HEK293T (cell line): ENCODE measurements around the gene ATMIN.

Source experiments
- CTCF ChIA-PET: fragments of 350-600 bp; formaldehyde crosslinking; extraction: SDS; loops from one replicate; lab custom pipeline; 2021; ENCODE audit warnings: antibody characterized with exemption, inconsistent platforms; lab: Yijun Ruan, JAX
- POLR2A ChIA-PET: fragments of 350-600 bp; formaldehyde crosslinking; extraction: SDS; loops from one replicate; lab custom pipeline; 2020; ENCODE audit warnings: antibody characterized with exemption, inconsistent platforms; lab: Yijun Ruan, JAX
- DNase-seq: peaks from one replicate; pipeline ENCODE4 v3.0.0; 2012; ENCODE audit warnings: mixed read lengths; ENCODE audit errors: extremely low spot score
- ARNT ChIP-seq: fragments of 450-650 bp; IDR thresholded peaks from 2 replicates; pipeline ENCODE4 v1.6.1; 2017; ENCODE audit warnings: mild to moderate bottlenecking
- BHLHE40 ChIP-seq: fragments of 450-650 bp; IDR thresholded peaks from 2 replicates; pipeline ENCODE4 v1.6.1; 2016; ENCODE audit warnings: mild to moderate bottlenecking, moderate library complexity, borderline replicate concordance
- CTBP1 ChIP-seq: fragments of 450-650 bp; IDR thresholded peaks from 2 replicates; pipeline ENCODE4 v1.6.1; 2016; ENCODE audit warnings: borderline replicate concordance
- ELF4 ChIP-seq: fragments of 450-650 bp; IDR thresholded peaks from 2 replicates; pipeline ENCODE4 v1.6.1; 2017; ENCODE audit warnings: antibody characterized with exemption
- FOXA1 ChIP-seq: fragments of 450-650 bp; IDR thresholded peaks from 2 replicates; pipeline ENCODE4 v1.6.1; 2016; ENCODE audit warnings: mild to moderate bottlenecking
- FOXK2 ChIP-seq: fragments of 450-650 bp; IDR thresholded peaks from 2 replicates; pipeline ENCODE4 v1.6.1; 2016; ENCODE audit warnings: mild to moderate bottlenecking
- FOXM1 ChIP-seq: fragments of 450-650 bp; IDR thresholded peaks from 2 replicates; pipeline ENCODE4 v1.6.1; 2017; ENCODE audit warnings: mild to moderate bottlenecking, borderline replicate concordance
- HDGF ChIP-seq: fragments of 450-650 bp; IDR thresholded peaks from 2 replicates; pipeline ENCODE4 v1.6.1; 2017; ENCODE audit warnings: antibody characterized with exemption, borderline replicate concordance
- L3MBTL2 ChIP-seq: fragments of 450-650 bp; conservative IDR thresholded peaks from 2 replicates; pipeline ENCODE4 v1.6.1; 2016; ENCODE audit warnings: mild to moderate bottlenecking
- LEF1 ChIP-seq: fragments of 450-650 bp; IDR thresholded peaks from 2 replicates; pipeline ENCODE4 v1.6.1; 2017; ENCODE audit warnings: mild to moderate bottlenecking, borderline replicate concordance
- NFRKB ChIP-seq: fragments of 450-650 bp; IDR thresholded peaks from 2 replicates; pipeline ENCODE4 v1.6.1; 2016; ENCODE audit warnings: mild to moderate bottlenecking, moderate library complexity
- SP1 ChIP-seq: fragments of 450-650 bp; IDR thresholded peaks from 2 replicates; pipeline ENCODE4 v1.6.1; 2017
- SUZ12 ChIP-seq: fragments of 450-650 bp; IDR thresholded peaks from 2 replicates; pipeline ENCODE4 v1.6.1; 2016; ENCODE audit warnings: mild to moderate bottlenecking
- TARDBP ChIP-seq: fragments of 450-650 bp; IDR thresholded peaks from 2 replicates; pipeline ENCODE4 v1.6.1; 2016
- ZNF384 ChIP-seq: fragments of 450-650 bp; IDR thresholded peaks from 2 replicates; pipeline ENCODE4 v1.6.1; 2016
- TF ChIP-seq, protein P1 (sequence below): fragments of 450-650 bp; IDR thresholded peaks from 2 replicates; pipeline ENCODE4 v1.6.1; 2016

Gene ATMIN

DNA sequence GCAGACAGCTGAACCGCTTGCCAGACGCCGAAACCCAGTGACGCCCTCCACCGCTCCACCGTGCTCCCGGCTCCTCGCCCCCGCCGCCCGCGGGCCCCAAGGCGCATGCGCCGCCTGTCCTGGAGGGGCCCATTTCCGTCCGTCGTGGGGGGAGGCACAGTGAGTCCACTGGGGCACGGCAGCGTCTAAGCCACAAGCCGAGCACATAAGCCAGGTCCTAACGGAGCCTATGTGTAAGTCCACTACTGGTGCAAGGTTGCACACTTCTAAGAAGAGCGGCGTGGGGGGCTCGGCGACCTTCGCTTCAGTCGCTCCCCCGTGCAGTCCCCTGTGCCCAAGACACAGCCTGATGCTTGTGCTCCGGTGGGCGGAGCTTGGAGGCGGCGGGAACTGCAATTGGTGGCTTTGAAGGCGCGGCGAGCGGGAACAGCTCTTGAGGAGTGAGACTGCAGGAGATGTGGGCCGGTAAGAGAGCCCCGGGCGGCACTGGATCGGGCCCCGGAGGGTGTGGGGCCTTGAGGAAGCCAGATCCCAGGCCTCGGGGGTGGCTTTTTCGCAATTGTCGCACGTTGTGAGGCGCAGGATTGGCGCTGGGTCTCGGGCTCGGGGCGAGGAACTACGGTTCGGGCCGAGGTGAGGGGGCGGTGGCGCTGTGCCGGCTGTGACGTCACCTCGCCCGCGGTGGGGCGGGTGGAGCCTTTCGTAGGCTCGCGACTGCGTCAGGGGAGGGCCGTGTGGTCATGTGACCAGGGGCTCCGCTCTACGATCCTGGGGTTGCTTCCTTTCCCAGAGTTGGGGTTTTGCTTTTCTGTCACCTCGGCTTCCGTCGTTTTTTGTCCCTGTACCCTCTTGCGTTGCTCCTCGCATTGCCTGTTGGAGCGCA lies 28.6 kb upstream of the ATMIN start, which contains the start of the genes CENPN and CMC2:
CENPN (plus strand) TSS at position 402 of the 883 bp plus-strand sequence. CDS start 4,726 bp downstream, outside the sequence.
CMC2 (minus strand) TSS at position 73 of the 883 bp plus-strand sequence. CDS start 9,491 bp downstream, outside the sequence.
- CTCF ChIA-PET: interaction anchor here (0.5 kb wide), 1 partner anchor 9 kb away, joined by 3 read pairs; no protein-coding TSS in a partner anchor
- peak; percentile 89 for DNase-seq
- TF ChIP-seq FOXA1 (no peak), TARDBP (no peak), FOXM1 (peak; percentile 95), L3MBTL2 (peak; percentile 95), BHLHE40 (peak; percentile 97), ELF4 (peak; percentile 41)
- POLR2A ChIA-PET: interaction anchor here (0.6 to 1.4 kb wide), 12 partner anchors 10 to 71 kb away, joined by 3 to 10 read pairs (median 4); partner anchors contain the start of gene C16orf46

DNA sequence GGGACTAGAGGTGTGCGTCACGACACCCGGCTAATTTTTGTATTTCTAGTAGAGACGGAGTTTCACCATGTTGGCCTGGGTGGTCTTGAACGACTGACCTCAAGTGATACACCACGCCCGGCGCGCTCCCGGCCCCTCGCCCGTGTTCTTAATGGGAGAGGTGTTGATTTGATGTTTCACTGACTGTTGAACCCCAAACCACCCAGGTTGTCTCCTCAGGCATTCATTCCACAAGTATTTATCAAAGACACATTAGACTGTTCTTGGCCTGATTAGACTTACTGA lies 27.2 kb upstream of the ATMIN start:
- no peak for DNase-seq
- POLR2A ChIA-PET: no interaction called here
- TF ChIP-seq ARNT (no peak), SP1 (no peak), ELF4 (no peak), HDGF (no peak), TARDBP (no peak), FOXK2 (no peak), L3MBTL2 (no peak), NFRKB (no peak), CTBP1 (no peak), BHLHE40 (no peak), SUZ12 (no peak), FOXA1 (no peak)
- TF ChIP-seq, protein P1, sequence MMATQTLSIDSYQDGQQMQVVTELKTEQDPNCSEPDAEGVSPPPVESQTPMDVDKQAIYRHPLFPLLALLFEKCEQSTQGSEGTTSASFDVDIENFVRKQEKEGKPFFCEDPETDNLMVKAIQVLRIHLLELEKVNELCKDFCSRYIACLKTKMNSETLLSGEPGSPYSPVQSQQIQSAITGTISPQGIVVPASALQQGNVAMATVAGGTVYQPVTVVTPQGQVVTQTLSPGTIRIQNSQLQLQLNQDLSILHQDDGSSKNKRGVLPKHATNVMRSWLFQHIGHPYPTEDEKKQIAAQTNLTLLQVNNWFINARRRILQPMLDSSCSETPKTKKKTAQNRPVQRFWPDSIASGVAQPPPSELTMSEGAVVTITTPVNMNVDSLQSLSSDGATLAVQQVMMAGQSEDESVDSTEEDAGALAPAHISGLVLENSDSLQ: no peak
- CTCF ChIA-PET: no interaction called here

DNA sequence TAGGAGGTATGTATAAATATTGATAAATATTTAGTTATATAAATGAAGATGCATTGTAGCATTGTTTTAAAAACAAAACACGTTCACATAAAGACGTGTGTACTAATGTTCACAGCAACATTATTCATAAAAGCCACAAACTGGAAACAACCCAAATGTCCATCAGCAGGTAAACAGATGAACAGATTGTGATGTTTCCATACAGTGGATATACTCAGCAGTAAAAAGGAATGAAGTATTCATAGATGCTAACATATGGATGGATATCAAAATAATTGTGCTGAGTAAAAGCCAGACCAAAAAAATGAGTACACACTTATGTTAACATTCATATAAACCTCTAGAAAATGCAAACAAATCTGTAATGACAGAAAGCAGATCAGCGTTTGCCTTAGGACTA lies 22.7 kb upstream of the ATMIN start:
- POLR2A ChIA-PET: no interaction called here
- CTCF ChIA-PET: no interaction called here

DNA sequence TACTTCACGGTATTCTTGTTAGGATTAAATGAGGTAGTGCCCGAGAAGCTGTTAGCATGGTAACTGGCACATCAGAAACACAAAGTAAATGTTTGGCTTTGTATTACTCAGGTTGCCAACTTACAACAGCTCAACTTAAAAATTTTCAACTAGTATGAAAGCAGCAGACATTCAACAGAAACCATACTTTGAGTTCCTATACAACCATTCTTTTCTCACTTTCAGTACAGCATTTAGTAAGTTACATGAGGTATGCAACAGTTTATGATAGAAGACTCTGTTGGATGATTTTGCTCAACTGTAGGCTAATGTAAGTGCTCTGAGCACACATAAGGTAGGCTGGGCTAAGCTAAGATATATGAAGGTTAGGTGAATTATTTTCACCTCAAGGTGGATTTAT lies 21.0 kb upstream of the ATMIN start:
- POLR2A ChIA-PET: no interaction called here
- no peak for DNase-seq
- CTCF ChIA-PET: interaction anchor here (1.1 kb wide), 1 partner anchor 12 kb away, joined by 3 read pairs; no protein-coding TSS in a partner anchor
- TF ChIP-seq FOXA1 (no peak), FOXK2 (no peak), SUZ12 (no peak), LEF1 (no peak), HDGF (no peak), TARDBP (no peak), BHLHE40 (no peak), CTBP1 (no peak), L3MBTL2 (no peak), FOXM1 (no peak), ARNT (no peak), ELF4 (no peak), NFRKB (no peak), ZNF384 (no peak), SP1 (no peak)
- TF ChIP-seq, protein P1: no peak

More for the DNA sequence above, 22.7 kb upstream of the ATMIN start:
- no peak for DNase-seq
- no peak for TF ChIP-seq FOXM1
- no peak for TF ChIP-seq BHLHE40
- no peak for TF ChIP-seq L3MBTL2
- no peak for TF ChIP-seq LEF1
- no peak for TF ChIP-seq ARNT
- TF ChIP-seq FOXK2: no peak
- TF ChIP-seq, protein P1: no peak
- no peak for TF ChIP-seq FOXA1
- no peak for TF ChIP-seq SUZ12
- no peak for TF ChIP-seq ELF4
- no peak for TF ChIP-seq CTBP1
- TF ChIP-seq TARDBP: no peak
- no peak for TF ChIP-seq HDGF
- TF ChIP-seq SP1: no peak
- TF ChIP-seq NFRKB: no peak
- TF ChIP-seq ZNF384: no peak

DNA sequence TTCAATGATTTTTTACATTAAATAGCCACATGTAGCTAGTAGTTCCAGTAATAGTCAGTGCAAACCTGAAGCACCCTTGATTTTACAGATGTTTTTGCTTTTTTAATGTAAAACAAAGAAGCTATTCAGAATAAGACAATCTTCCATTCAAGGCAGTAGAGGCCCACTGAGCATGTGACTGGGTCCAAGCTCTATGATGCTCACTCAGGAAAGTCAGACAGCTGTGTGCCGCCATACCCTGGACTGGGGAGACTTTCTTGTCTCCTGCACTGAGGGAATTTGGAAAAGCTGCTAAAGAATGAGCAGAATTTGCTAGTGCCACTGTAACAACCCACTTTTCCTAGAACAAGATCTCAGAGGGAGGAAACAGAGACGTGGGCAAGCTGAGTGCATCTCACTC lies 17.1 kb upstream of the ATMIN start:
- TF ChIP-seq L3MBTL2 (no peak), LEF1 (no peak), TARDBP (no peak), SP1 (no peak), ZNF384 (no peak), ARNT (no peak), HDGF (no peak), NFRKB (no peak), FOXA1 (no peak), ELF4 (no peak), BHLHE40 (no peak), FOXM1 (no peak), CTBP1 (no peak), SUZ12 (no peak), FOXK2 (no peak)
- TF ChIP-seq, protein P1: no peak
- POLR2A ChIA-PET: interaction anchor here (1.2 to 2.2 kb wide), 2 partner anchors 11 to 58 kb away, joined by 3 to 9 read pairs; partner anchors contain the start of genes C16orf46, CENPN and CMC2
- no peak for DNase-seq
- CTCF ChIA-PET: interaction anchor here (0.7 kb wide), 1 partner anchor 17 kb away, joined by 3 read pairs; the partner anchor contains the start of gene ATMIN
